Activated naive CD4-positive, alpha-beta T cell treated with anti-CD3 and anti-CD28 coated beads, Interleukin-2, amount 50 U/mL, for 16 hours (primary cell): ENCODE results near the gene BFSP2.
"Not testable (repeated sequence)": the region's sequence is repeated elsewhere in the genome, so short reads cannot be mapped to it uniquely, and the experiment has no call there.

ENCODE experiments used
- DNase-seq: peaks from one replicate; pipeline ENCODE4 v3.0.0-alpha.2; 2020

BFSP2 gene

DNA sequence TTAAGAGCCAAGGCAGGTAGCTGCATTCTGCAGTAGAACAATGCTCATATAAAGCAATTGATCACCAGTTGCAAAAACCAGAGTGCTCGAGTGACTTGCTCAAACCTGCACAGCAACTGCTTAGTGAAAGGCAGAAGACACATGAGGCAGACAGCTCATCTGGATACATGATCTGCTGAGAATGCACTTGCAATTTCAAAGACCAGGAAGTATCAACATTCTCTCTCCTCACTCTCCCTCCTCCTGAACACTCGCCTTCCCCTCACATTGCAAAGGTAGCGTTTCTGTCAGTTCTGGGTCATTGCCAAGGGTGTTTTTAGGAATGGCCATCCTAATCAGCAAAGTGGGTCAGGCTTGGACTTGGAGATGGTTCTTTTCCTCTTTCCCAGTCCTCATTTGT lies 61.0 kb downstream of the BFSP2 start:
- DNase-seq = no peak

GRCh38 chr3:133461291-133461690 lies 61.4 kb downstream of the BFSP2 start:
- DNase-seq = no peak

DNA sequence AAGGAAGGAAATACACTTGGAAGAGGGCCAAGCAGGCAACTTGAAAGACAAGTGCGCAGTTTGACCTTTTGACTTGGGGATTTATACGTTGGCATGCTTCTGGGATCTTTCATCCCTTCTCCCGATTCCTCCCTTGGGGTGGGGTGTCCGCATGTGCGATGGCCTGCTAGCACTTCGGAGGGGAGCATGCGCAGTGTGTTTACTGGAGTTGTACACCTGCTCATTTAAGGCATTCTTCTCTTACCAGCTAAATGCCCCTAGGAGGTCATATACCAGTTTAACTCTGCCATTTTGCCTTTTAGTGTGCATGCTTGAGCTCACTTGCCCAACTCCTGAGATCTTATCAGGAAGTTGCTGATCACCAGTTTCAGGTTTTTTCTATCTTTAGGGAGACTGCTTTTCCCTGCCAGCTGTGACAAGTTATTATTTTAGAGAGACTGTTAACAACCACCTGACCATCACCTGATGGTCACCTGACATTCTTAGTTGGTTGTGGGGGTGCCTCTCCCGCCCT lies 63.5 kb downstream of the BFSP2 start:
- DNase-seq = no peak

- DNase-seq = no peak
Measured at GRCh38 chr3:133464573-133464972, 64.7 kb downstream of the BFSP2 start.

DNA sequence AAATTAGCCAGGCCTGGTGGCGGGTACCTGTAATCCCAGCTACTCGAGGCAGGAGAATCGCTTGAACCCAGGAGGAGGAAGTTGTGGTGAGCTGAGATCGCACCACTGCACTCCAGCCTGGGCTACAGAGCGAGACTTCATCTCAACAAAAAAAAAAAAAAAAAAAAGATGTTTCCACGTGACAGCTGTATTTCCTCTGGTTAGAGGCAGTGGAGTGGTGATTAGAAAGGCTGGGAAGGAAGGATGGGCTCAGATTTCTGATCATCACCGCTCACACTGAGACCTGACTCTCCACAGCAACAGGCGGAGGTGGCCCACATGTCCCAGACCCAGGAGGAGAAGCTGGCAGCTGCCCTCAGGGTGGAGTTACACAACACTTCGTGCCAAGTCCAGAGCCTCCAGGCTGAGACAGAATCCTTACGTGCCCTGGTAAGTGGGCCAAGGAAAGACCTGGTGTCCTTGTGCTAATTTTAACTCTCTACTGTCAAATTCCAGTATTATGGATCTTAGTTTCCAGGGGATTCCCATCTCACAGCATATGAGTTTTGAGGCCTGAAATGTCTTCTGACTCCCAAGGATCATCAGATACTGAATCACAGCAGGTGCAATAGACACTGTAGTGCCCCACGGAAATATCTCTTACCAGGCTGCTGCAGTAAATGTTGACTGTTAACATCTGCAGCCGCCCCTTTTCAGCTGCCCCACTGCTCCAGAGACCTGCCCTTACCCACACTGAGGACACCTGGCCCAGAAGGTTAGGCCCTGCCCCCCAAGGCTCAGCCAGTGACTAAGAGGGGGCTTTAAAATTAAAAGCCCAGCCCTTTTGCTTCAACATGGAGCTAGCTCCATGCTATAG lies 66.9 kb downstream of the BFSP2 start:
- DNase-seq = no peak

DNA sequence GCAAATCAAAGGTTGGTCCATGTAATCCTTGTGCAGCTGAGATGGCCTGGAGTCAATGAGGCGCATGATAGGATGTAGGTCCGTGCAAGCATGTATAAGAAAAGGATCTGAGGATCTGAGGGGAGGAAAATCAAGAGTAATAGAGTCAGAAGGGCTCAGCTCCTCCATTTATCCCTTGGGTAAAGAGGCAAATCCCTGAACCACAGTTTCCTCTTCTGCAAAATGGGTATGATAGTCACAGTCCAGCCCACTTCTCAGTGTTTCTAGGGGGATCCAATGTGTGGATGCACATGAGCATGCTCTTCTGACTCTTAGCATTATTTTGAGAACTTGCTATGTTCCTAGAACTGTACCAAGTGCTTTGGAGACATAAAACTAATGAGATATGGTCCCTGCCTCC lies 67.9 kb downstream of the BFSP2 start:
- no peak for DNase-seq

DNA sequence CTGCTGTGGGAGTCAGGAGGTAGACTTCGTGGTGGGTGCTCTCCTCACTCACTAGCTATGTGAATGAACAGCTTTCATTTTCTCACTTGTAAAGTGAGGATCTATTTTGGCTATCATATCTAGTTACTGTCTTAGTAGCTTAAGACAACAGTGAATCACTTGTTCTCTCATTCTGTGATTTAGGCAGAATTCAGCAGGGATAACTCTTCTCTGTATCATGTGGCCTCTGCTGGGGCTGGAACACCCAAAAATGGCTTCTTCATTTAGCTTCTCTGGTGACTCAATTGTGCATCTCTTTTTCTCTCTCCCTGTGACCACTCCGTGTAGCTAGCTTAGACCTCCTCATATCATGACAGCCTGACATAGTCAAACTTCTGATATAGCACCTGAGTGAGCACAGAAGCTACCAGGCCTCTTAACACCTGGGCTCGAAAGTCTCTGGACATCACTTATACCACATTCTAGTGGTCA lies 68.4 kb downstream of the BFSP2 start:
- no peak for DNase-seq

DNA sequence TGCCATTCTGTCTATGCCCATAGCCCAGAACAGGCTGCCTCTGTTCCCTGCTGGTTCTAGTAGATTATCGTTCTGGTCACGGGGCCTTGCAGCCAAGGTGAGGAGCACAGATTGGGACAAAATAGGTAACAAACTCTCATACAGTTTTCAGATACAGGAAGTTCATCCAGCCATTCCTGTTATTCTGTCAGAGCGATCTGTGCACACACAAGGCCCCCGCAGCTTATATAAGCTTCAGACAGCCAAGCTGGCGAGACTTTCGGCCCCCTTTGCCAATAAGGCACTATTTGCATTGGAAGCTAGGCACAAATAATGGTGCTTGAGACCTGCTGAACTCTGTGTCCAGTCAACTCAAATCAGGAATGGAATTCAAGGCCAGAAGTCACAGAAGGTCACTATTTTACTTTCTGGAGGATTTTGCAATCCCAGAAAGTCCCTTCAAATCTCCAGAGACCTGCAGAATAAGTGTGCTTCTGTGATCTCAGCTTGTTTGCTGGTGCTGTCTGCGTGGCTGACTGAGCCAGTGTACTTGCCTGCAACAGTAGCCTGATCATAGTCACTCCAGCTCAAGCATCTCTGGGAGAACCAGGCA lies 69.4 kb downstream of the BFSP2 start:
- no peak for DNase-seq

GRCh38 chr3:133472242-133472641 lies 72.4 kb downstream of the BFSP2 start:
- no peak for DNase-seq

- DNase-seq = no peak
Measured at GRCh38 chr3:133472889-133473288, 73.0 kb downstream of the BFSP2 start.

DNA sequence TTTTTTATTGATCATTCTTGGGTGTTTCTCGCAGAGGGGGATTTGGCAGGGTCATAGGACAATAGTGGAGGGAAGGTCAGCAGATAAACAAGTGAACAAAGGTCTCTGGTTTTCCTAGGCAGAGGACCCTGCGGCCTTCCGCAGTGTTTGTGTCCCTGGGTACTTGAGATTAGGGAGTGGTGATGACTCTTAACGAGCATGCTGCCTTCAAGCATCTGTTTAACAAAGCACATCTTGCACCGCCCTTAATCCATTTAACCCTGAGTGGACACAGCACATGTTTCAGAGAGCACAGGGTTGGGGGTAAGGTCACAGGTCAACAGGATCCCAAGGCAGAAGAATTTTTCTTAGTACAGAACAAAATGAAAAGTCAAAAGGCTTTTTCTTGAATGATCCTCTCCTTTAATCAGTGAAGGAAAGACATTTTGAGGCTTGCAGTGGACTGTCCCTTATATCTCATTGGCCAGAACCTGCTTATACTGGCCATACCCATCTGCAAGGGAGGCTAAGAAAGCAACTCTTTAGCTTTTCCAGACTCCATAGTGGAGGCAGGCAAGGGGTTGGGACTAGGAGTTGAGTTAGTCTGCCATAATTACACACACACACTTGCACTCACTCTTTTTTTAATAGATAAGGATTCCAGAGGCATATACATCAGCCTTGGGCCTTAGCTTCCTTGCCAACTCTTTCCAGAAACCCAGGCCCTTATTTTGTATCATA lies 73.8 kb downstream of the BFSP2 start:
- DNase-seq = not testable (repeated sequence)

DNA sequence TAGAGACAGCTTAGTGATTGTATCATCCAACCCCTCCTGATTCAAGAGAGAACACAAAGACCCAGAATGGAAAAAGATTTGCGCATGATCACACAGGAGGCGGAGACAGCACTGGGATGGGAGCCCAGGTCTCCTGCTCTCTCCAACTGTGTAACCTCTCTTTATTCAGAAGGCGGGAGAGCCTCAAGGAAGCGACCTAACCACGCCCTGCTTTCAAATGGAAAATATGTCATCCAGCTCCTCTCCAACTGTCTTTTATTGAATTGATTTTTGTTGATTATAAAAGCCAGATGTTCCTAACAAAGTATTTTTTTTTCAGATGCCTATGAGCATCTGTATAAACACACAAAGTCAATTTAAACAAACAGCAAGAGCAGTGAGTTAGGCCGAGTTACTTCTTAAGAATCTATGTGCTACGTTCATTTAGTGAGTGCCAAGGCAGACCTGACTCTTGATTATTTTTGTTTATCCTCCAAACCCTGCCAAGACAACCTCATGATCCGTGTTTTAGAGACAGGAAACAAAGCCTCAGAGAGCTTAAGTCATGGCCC lies 74.5 kb downstream of the BFSP2 start:
- no peak for DNase-seq

DNA sequence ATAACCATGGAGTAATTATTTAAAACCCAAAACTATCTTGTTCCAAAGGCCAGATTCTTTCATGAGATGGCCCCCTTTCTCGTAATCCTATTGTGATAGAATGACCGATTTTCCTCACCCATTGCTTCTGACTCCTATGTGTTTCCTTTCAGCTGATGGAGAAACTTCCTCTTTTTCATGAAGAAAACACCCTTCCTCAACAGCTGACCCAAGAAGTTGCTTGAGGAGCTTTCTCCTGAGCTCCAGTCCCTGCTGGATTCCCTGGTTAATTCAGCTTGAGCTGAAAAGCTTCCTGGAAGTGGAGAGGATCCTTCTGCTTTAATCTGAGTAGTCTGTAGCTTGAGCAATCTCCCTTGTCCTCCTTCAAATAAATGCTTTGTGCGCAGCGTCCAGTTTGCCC lies 75.0 kb downstream of the BFSP2 start:
- no peak for DNase-seq

- DNase-seq = no peak
Measured at GRCh38 chr3:133475245-133476010, 75.6 kb downstream of the BFSP2 start.

- DNase-seq = no peak
Measured at GRCh38 chr3:133476971-133477375, 77.1 kb downstream of the BFSP2 start.

- DNase-seq = no peak
Measured at GRCh38 chr3:133477487-133477886, 77.6 kb downstream of the BFSP2 start.

- DNase-seq = no peak
Measured at GRCh38 chr3:133478624-133479023, 78.8 kb downstream of the BFSP2 start.

DNA sequence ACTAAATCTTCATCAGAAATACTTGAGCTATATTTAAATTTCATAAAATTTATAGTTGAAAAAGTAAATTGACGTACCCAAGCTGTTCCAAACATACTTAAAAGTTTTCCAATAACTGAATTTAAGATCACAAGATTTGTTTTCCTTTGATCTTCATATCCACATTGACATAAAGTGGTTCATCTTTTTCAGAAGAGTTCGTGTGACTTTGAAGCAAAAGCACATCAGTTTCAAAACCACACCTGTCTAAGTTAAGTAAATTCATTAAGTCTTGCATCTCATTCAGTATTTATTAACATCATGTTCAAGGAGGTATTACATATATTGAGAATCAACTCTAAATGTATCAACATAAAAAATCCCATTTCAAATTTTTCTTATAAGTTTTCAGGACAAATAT lies 79.5 kb downstream of the BFSP2 start:
- no peak for DNase-seq

- no peak for DNase-seq
Measured at GRCh38 chr3:133479895-133480669, 80.2 kb downstream of the BFSP2 start.

DNA sequence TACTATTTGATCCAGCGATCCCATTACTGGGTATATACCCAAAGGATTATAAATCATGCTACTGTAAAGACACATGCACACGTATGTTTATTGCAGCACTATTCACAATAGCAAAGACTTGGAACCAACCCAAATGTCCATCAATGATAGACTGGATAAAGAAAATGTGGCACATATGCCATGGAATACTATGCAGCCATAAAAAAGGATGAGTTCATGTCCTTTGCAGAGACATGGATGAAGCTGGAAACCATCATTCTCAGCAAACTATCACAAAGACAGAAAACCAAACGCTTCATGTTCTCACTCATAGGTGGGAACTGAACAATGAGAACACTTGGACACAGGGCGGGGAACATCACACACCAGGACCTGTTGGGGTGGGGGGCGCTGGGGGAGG lies 82.6 kb downstream of the BFSP2 start:
- DNase-seq = not testable (repeated sequence)

- no peak for DNase-seq
Measured at GRCh38 chr3:133486658-133487057, 86.8 kb downstream of the BFSP2 start.

DNA sequence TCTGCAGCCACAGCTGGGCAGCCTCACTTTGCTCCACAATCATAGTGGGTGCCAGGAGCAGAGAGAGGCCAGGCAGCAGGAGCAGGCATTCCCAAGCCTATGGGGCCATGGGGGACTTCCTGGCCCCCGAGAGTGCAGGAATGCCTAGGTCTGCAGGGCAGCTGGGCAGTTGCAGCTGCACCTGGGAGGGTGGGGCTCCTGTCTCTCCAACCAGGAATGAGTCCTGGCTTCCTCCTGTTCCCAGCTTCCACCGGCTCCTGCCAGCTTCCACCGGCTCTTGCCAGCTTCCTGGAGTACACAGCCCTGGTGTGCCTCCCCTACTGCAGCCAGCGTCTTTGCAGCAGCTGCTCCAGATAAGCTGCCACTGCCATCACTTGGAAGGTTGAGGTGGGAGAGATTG lies 87.3 kb downstream of the BFSP2 start:
- DNase-seq = no peak
